ENCODE results near the gene NT5DC3. TPM values are rescaled to one million over a fixed set of nuclear protein-coding genes. Genes with fewer than 3 reads are reported as not detected.

Gene NT5DC3
- total and polyA plus RNA-seq, 2 of the 13 experiments (the other 11 are each of a cell fraction or from before 2014, with no cell fraction given), result 3.2 to 6.6 TPM

DNA sequence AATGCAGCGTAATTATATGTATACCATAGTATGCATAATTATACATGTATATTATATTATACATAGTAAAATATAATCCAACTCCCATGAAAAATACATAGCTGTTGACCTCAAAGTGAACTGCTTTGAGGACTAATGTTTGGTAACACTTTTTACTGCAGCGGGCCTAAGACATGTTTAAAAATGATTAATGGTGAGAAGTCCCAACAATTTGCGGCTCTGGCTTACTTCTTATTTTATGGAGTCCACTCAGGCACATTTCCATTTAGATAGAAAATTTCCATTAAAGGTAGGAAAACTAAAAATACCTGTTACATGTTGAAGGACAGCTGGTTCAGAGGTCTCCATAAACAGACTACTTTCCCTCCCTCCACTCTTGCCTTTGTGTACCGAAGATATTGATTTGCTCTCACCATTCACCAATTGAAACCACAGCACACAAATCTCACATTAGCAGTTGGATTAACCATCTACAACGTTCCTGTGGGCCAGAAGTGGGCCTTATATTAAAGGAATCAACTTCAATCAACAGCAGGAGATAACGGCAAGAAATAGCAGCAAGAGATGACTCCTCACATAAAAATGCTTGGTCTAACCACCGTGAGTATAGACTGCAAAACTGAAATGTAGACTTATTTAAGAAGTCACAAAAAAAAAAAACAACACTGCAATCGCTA, 14.1 kb upstream of the NT5DC3 start (continued):
- TF ChIP-seq MEIS1 (CRISPR knock-in tag; IDR thresholded peaks at IDR 0.05; ENCODE audit: borderline replicate concordance) (0 out of 2 replicates have a peak, but pooled peaks have one; percentile 41), ZNF652 (CRISPR knock-in tag; IDR thresholded peaks at IDR 0.05; ENCODE audit: borderline replicate concordance, low read depth) (peak; percentile 24; the same call in 1 of the 2 replicates), HNF4G (IDR thresholded peaks at IDR 0.05; ENCODE audit: borderline replicate concordance, low read depth, low read length) (peak; percentile 71; the same call in 1 of the 2 replicates), HNF4G (CRISPR knock-in tag; IDR thresholded peaks at IDR 0.05; ENCODE audit: borderline replicate concordance, low read depth) (no peak), ZNF703 (CRISPR knock-in tag; IDR thresholded peaks at IDR 0.05; ENCODE audit: borderline replicate concordance) (no peak), FOXP1 (IDR thresholded peaks at IDR 0.05) (no peak), FOXP1 (CRISPR knock-in tag; IDR thresholded peaks at IDR 0.05) (peak; percentile 82; the same call in 1 of the 2 replicates), ZNF780A (CRISPR knock-in tag; IDR thresholded peaks at IDR 0.05) (no peak), ZNF432 (CRISPR knock-in tag; IDR thresholded peaks at IDR 0.05; ENCODE audit: borderline replicate concordance) (no peak), ZNF230 (CRISPR knock-in tag; IDR thresholded peaks at IDR 0.05) (no peak), ZNF260 (CRISPR knock-in tag; IDR thresholded peaks at IDR 0.05; ENCODE audit: borderline replicate concordance, low read depth) (no peak), NFE2L2 (IDR thresholded peaks at IDR 0.05; ENCODE audit: low read length) (no peak), HDAC2 (CRISPR knock-in tag; IDR thresholded peaks at IDR 0.05) (peak; percentile 91), NFYC (CRISPR knock-in tag; IDR thresholded peaks at IDR 0.05) (0 out of 2 replicates have a peak, but pooled peaks have one; percentile 29), ZNF552 (CRISPR knock-in tag; IDR thresholded peaks at IDR 0.05; ENCODE audit: borderline replicate concordance) (no peak), BCL6 (CRISPR knock-in tag; IDR thresholded peaks at IDR 0.05) (peak; percentile 74; the same call in 1 of the 2 replicates), TBX3 (IDR thresholded peaks at IDR 0.05; ENCODE audit: borderline replicate concordance) (peak; percentile 47; the same call in 1 of the 2 replicates), FOXO1 (CRISPR knock-in tag; IDR thresholded peaks at IDR 0.05) (peak; percentile 83), MYNN (CRISPR knock-in tag; IDR thresholded peaks at IDR 0.05; ENCODE audit: low read depth) (no peak), MBD4 (IDR thresholded peaks at IDR 0.05; ENCODE audit: borderline replicate concordance, low read length) (no peak), ZEB1 (IDR thresholded peaks at IDR 0.05; ENCODE audit: insufficient replicate concordance, low read depth) (peak; percentile 46)
- TF ChIP-seq, protein P1, sequence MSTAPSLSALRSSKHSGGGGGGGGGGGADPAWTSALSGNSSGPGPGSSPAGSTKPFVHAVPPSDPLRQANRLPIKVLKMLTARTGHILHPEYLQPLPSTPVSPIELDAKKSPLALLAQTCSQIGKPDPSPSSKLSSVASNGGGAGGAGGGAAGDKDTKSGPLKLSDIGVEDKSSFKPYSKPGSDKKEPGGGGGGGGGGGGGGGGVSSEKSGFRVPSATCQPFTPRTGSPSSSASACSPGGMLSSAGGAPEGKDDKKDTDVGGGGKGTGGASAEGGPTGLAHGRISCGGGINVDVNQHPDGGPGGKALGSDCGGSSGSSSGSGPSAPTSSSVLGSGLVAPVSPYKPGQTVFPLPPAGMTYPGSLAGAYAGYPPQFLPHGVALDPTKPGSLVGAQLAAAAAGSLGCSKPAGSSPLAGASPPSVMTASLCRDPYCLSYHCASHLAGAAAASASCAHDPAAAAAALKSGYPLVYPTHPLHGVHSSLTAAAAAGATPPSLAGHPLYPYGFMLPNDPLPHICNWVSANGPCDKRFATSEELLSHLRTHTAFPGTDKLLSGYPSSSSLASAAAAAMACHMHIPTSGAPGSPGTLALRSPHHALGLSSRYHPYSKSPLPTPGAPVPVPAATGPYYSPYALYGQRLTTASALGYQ (CRISPR knock-in tag; IDR thresholded peaks at IDR 0.05), result peak; percentile 50; the same call in 1 of the 2 replicates
- TF ChIP-seq, protein P2, sequence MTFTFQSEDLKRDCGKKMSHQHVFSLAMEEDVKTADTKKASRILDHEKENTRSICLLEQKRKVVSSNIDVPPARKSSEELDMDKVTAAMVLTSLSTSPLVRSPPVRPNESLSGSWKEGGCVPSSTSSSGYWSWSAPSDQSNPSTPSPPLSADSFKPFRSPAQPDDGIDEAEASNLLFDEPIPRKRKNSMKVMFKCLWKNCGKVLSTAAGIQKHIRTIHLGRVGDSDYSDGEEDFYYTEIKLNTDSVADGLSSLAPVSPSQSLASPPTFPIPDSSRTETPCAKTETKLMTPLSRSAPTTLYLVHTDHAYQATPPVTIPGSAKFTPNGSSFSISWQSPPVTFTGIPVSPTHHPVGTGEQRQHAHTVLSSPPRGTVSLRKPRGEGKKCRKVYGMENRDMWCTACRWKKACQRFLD (CRISPR knock-in tag; IDR thresholded peaks at IDR 0.05; ENCODE audit: borderline replicate concordance), result no peak
- TF ChIP-seq, protein P3, sequence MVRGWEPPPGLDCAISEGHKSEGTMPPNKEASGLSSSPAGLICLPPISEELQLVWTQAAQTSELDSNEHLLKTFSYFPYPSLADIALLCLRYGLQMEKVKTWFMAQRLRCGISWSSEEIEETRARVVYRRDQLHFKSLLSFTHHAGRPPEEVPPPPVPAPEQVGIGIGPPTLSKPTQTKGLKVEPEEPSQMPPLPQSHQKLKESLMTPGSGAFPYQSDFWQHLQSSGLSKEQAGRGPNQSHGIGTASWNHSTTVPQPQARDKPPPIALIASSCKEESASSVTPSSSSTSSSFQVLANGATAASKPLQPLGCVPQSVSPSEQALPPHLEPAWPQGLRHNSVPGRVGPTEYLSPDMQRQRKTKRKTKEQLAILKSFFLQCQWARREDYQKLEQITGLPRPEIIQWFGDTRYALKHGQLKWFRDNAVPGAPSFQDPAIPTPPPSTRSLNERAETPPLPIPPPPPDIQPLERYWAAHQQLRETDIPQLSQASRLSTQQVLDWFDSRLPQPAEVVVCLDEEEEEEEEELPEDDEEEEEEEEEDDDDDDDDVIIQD (CRISPR knock-in tag; IDR thresholded peaks at IDR 0.05; ENCODE audit: low read depth), result peak; percentile 56; the same call in 1 of the 2 replicates
- TF ChIP-seq, protein P4, sequence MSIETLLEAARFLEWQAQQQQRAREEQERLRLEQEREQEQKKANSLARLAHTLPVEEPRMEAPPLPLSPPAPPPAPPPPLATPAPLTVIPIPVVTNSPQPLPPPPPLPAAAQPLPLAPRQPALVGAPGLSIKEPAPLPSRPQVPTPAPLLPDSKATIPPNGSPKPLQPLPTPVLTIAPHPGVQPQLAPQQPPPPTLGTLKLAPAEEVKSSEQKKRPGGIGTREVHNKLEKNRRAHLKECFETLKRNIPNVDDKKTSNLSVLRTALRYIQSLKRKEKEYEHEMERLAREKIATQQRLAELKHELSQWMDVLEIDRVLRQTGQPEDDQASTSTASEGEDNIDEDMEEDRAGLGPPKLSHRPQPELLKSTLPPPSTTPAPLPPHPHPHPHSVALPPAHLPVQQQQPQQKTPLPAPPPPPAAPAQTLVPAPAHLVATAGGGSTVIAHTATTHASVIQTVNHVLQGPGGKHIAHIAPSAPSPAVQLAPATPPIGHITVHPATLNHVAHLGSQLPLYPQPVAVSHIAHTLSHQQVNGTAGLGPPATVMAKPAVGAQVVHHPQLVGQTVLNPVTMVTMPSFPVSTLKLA (IDR thresholded peaks at IDR 0.05), result no peak

Data from HepG2 (cell line).